ENCODE data around the gene MIF4GD.

GRCh38 chr17:75315541-75316243 lies 44.7 kb upstream of the MIF4GD start:
- no peak for TF ChIP-seq CTCF (IDR thresholded peaks at IDR 0.05)
- no peak for TF ChIP-seq POLR2A (IDR thresholded peaks at IDR 0.05; ENCODE audit: low read depth)
- no peak for TF ChIP-seq POLR2AphosphoS5 (IDR thresholded peaks at IDR 0.05)
